Thyroid gland (tissue), 4 donors: ENCODE measurements around the gene RNASE12. TPM values are rescaled to one million over a fixed set of nuclear protein-coding genes. Genes with fewer than 3 reads are reported as not detected.

Source experiments
- DNase-seq, 2 donors: peaks; one replicate each; pipeline ENCODE4 v3.0.0-alpha.2; 2019
- H3K27ac ChIP-seq, 3 donors: fragments of 200-600 bp; sonication (generic); 1 replicate in 2 of 3; 2 replicates in 1 of 3; pipeline ENCODE4 v1.5.1; 2016 to 2019; ENCODE audit warnings: mild to moderate bottlenecking in 1 of 3, moderate library complexity in 1 of 3
- H3K27me3 ChIP-seq: fragments of 200-600 bp; sonication (generic); one replicate; pipeline ENCODE4 v1.5.1; 2019
- H3K36me3 ChIP-seq, 2 donors: fragments of 200-600 bp; sonication (generic); one replicate each; pipeline ENCODE4 v1.5.1; 2016 to 2019
- H3K4me1 ChIP-seq, 2 donors: fragments of 200-600 bp; sonication (generic); one replicate each; pipeline ENCODE4 v1.5.1; 2017 to 2019
- H3K4me3 ChIP-seq, 3 donors: fragments of 200-600 bp; sonication (generic); replicated peaks in 1 of 3; 1 replicate in 2 of 3; 2 replicates in 1 of 3; pipeline ENCODE4 v1.5.1; 2016; ENCODE audit warnings: mild to moderate bottlenecking in 1 of 3
- H3K9me3 ChIP-seq: fragments of 200-600 bp; sonication (generic); one replicate; pipeline ENCODE4 v1.5.1; 2017
- POLR2A ChIP-seq, 2 donors: fragments of 450-650 bp; IDR thresholded peaks; one replicate each; pipeline ENCODE4 v1.6.1; 2017; ENCODE audit warnings: antibody characterized with exemption in 2 of 2, mild to moderate bottlenecking in 2 of 2, moderate library complexity in 1 of 2
- WGBS, 2 donors: methylation state at CpG; one replicate each; pipeline ENCODE4 v1.1.5; 2017; 5-methylcytosine and 5-hydroxymethylcytosine counted together
- intact Hi-C: fragments of 100-400 bp; cut with DNase I; formaldehyde crosslinking; loops from one replicate; pipeline ENCODE4 v1.15.1; 2023
- total RNA-seq, 4 donors: library from RNA; depleted of rRNA; stranded (reverse); fragments of >200 nt; gene quantifications; one replicate each; pipeline ENCODE4 v1.2.3, GENCODE V29; 2016
- TF ChIP-seq, protein P1 (sequence below), 6 experiments: fragments of 200-600 bp in 3 of 6; fragments of 450-650 bp in 3 of 6; sonication (generic) in 3 of 6; IDR thresholded peaks; one replicate each; pipeline ENCODE4 v1.5.1; 2016 to 2019; ENCODE audit warnings: antibody characterized with exemption in 6 of 6, mild to moderate bottlenecking in 2 of 6, inconsistent platforms in 1 of 6, moderate library complexity in 1 of 6

RNASE12 gene
- total RNA-seq, 4 donors from 2014 or later: not detected

DNA sequence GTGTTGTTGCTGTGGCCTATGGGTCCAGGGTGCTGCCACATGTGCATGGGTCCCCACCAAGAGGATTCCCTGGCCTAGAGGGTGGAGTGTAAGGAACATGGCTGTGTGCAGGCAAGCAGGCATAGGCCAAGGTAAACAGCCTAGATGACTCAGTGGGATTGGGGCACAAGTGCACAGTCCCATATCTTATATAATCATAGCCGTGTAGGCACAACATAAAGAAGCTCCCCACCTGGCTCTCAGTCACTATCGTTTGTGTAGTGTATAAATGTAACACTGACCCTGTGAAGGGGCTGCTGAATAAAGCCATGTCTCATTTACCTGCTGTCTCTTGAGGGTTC lies 15.7 kb upstream of the RNASE12 start:
- TF ChIP-seq POLR2A (IDR thresholded peaks at IDR 0.05): no peak
- TF ChIP-seq, protein P1, sequence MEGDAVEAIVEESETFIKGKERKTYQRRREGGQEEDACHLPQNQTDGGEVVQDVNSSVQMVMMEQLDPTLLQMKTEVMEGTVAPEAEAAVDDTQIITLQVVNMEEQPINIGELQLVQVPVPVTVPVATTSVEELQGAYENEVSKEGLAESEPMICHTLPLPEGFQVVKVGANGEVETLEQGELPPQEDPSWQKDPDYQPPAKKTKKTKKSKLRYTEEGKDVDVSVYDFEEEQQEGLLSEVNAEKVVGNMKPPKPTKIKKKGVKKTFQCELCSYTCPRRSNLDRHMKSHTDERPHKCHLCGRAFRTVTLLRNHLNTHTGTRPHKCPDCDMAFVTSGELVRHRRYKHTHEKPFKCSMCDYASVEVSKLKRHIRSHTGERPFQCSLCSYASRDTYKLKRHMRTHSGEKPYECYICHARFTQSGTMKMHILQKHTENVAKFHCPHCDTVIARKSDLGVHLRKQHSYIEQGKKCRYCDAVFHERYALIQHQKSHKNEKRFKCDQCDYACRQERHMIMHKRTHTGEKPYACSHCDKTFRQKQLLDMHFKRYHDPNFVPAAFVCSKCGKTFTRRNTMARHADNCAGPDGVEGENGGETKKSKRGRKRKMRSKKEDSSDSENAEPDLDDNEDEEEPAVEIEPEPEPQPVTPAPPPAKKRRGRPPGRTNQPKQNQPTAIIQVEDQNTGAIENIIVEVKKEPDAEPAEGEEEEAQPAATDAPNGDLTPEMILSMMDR (IDR thresholded peaks at IDR 0.05): no peak
- Histone ChIP-seq H3K9me3 (no peaks in the 10 kb centered on the region), H3K27me3 (no peaks in the 10 kb centered on the region), H3K27ac (no peak overlapping the region), H3K4me3 (no peak overlapping the region), H3K36me3 (no peaks in the 10 kb centered on the region), H3K4me1 (no peaks in the 10 kb centered on the region)
- intact Hi-C loops: loop anchor here (5.0 kb wide), 3 partner anchors 80 to 285 kb away; partner anchors contain the start of gene TEP1
- WGBS, 2 donors: 85% methylated on average over 2 of the region's 2 CpGs
- no peak for DNase-seq

DNA sequence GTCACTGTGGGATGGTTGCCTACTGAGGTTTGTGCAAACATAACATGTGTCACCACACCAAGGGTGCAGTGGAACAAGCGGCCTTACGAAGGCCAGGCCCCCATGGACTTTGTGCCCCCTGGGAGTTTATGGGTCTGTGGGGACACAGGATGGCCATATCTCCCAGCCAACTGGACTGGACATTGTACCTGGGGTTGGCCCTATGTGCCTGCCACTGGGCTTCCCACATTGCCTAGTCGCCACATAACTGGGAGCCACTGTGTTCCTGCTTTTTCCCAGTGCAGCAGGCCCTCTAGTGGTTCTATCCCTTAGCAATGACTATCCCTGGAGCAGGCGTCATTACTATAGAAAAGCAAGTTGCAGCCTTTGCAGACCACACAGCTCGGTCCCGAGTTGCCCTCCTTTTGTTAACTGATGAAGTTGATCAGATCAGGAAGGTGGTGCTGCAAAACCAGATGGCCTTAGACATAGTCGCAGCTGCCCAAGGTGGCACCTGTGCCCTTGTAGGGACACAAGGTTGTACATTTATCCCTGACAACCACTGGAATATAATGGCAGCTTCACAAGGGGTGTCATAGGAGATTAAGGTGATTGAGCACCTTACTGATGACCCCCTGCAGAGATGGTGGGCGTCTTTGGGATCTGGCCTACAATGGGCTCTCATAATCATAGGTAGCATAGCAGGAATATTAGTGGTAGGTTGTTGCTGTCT lies 15.2 kb upstream of the RNASE12 start:
- intact Hi-C loops: loop anchor here (5.0 kb wide), 3 partner anchors 79 to 284 kb away; partner anchors contain the start of gene TEP1
- Histone ChIP-seq H3K4me1 (no peaks in the 10 kb centered on the region), H3K27me3 (no peaks in the 10 kb centered on the region), H3K36me3 (no peaks in the 10 kb centered on the region), H3K4me3 (no peak overlapping the region), H3K9me3 (no peaks in the 10 kb centered on the region), H3K27ac (no peak overlapping the region)
- WGBS, 2 donors: 36 to 44% methylated on average over 6 to 8 of the region's 8 CpGs
- no peak for TF ChIP-seq POLR2A (IDR thresholded peaks at IDR 0.05)
- TF ChIP-seq, protein P1 (IDR thresholded peaks at IDR 0.05): peak in 4 of 6 experiments; percentile 7 to 58 (median 40)
- peak; percentile 40 to 44 for DNase-seq

DNA sequence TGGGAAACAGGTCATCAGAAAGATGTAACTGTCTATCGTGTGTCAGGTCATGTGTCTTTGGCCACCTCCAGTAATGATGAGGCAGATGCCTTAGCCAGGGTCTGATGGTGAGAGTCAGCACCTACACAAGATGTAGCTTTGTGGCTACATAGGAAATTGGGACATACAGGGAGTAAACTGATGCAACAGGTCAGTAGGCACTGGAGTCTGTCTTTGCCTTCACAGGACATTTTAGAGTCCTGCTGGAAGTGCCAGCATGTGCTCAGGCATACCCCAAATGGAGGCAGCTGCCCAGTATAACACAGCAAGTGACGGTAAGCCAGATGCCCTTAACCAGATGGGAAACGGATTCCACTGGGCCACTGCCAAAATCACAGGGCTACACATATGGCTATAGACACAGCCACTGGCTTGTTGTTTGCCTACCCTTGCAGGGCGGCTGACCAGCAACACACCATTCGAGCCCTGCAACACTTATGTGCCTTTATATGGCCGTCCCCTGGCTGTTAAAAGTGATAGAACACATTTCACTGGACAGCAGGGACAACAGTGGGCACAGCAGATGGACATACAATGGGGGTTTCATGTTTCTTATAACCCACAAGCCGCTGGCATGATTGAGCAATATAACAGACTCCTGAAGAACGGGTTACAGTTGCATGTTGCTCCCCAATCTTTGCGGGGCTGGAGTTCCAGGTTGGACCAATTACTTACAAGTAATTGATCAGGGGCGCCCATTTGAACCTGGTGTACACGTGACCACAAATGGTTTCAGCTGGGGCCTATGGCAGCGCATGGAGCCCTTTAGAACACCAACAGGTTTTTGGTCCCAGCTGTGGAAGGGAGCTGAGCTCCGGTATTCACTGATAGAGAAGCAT lies 12.9 kb upstream of the RNASE12 start:
- 87 to 88% methylated on average over 13 of the region's 13 CpGs for WGBS, 2 donors
- intact Hi-C loops: no loop called here
- no peak for TF ChIP-seq POLR2A (IDR thresholded peaks at IDR 0.05)
- TF ChIP-seq, protein P1 (IDR thresholded peaks at IDR 0.05): no peak

DNA sequence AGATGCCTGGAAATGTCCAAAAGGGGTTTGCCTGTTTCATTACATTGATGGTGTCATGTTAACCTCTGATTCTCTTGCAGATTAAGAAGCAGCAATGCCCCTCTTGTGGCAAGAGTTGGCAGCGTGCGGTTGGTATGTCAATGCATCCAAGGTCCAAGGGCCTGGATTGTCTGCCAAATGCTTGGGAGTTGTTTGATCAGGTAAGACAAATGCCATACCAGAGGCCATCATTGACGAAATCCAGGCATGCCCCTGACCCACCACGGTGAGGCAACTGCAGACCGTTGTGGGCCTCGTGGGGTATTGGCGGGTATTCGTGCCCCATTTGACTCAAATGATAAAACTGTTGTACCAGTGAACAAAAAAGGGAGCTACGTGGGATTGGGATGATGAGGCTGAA lies 11.4 kb upstream of the RNASE12 start:
- no peaks in the 10 kb centered on the region for H3K9me3 ChIP-seq
- 92 to 94% methylated on average over 9 of the region's 9 CpGs for WGBS, 2 donors
- no peaks in the 10 kb centered on the region for H3K27me3 ChIP-seq
- no peak for DNase-seq
- H3K4me3 ChIP-seq: no peak overlapping the region
- H3K4me1 ChIP-seq: peaks cover 7 to 16% of the 10 kb centered on the region in 2 donors
- no peaks in the 10 kb centered on the region for H3K36me3 ChIP-seq
- intact Hi-C loops: no loop called here
- H3K27ac ChIP-seq: no peak overlapping the region
- TF ChIP-seq POLR2A (IDR thresholded peaks at IDR 0.05): no peak
- TF ChIP-seq, protein P1 (IDR thresholded peaks at IDR 0.05): no peak

More for the DNA sequence above, 12.9 kb upstream of the RNASE12 start:
- no peak overlapping the region for H3K4me3 ChIP-seq
- no peak for DNase-seq
- no peaks in the 10 kb centered on the region for H3K27me3 ChIP-seq
- H3K36me3 ChIP-seq: no peaks in the 10 kb centered on the region
- H3K4me1 ChIP-seq: peaks cover 0 to 2% of the 10 kb centered on the region in 2 donors
- H3K27ac ChIP-seq: no peak overlapping the region
- no peaks in the 10 kb centered on the region for H3K9me3 ChIP-seq

DNA sequence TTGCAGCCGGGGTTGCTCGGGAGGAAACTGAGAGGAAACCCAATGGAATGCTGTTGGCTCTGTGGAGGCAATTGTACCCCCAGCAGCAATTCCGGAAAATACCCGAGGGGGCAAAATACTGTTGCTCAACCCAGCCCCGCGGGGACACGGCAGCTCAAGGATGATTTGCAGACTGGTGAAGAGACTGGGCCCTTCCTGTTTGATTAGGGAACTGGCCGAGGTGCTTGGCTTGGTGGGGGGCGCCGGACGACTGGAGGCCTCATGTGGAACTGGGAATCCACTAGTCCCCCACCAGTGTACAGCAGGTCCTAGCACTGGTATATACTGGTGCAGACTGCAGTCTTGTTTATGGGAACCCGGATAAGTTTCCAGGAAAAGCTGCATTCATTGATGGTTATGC lies 10.3 kb upstream of the RNASE12 start:
- H3K9me3 ChIP-seq: no peaks in the 10 kb centered on the region
- intact Hi-C loops: no loop called here
- no peak overlapping the region for H3K27ac ChIP-seq
- DNase-seq: no peak
- no peak for TF ChIP-seq POLR2A (IDR thresholded peaks at IDR 0.05)
- TF ChIP-seq, protein P1 (IDR thresholded peaks at IDR 0.05): no peak
- no peaks in the 10 kb centered on the region for H3K36me3 ChIP-seq
- WGBS, 2 donors: 85 to 88% methylated on average over 12 of the region's 12 CpGs
- no peaks in the 10 kb centered on the region for H3K27me3 ChIP-seq
- H3K4me3 ChIP-seq: no peak overlapping the region
- peaks cover 10 to 20% of the 10 kb centered on the region in 2 donors for H3K4me1 ChIP-seq
